NCI-H2196 treated with DMSO at 0.1 percent for 48 hours (cell line): ENCODE data around the gene RYR3.

Experiments
- DNase-seq: peaks from one replicate; lab custom pipeline; 2025; ENCODE audit not compliant: unreplicated experiment; lab: John Stamatoyannopoulos, UW

Gene RYR3

DNA sequence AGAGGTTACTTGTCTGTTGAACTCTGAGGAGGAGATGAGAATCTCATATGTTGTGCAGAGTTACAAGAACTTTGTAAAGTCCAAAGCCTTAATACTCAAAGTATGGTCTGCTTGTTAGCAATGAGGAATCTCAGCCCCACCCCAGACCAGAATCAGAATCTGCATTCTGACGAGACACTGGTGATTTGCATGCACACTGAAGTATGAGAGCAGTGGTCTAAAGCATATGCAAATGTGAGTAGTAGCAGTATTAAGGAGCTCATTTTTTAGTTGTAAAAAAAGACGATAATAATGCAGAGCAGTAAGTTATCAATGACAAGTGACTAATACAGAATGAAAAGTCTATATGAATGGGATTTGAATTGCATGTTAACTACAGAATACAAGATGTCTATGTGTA is 327.7 kb downstream of the RYR3 start:
- DNase-seq: no peak

- no peak for DNase-seq
Observed at GRCh38 chr15:33639051-33639450, 328.3 kb downstream of the RYR3 start.

DNA sequence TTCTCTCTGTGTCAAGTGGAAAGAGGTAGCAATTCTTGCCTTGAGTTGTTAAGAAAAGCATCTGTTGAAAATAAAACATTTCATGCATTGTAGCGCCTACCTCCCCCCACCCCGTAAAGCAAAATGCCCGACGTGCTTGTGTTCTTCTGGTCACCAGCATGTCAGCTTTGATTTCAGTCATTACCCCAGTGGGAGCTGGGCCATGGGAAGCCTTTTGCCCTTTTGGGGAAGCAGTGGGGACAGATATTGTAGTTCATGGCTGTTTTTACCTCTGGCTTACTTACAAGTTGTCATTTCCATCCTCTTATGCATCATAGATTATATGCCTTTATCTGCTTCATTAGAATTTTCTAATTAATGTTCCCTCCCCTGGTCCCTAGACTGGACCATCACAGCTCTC is 328.7 kb downstream of the RYR3 start:
- no peak for DNase-seq

DNA sequence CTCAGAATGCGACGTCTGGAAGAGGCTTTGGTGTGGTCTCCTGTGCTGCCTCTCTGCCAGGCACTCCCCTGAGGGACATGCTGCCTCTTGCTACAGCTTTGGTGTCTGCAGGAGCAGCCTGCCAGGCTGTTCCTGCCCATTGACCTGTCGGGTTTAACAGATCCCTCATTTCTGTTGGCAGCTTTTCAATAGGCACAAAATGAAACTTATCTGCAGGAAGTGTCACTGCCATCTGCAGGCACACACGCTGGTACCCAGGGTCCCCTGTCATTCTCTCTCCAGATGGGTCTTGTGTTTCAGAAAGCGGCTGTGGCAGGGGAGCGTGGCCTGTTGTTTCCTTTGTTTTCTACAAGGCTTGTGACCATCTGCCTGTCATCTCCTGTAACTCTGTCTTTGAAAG is 329.2 kb downstream of the RYR3 start:
- DNase-seq: no peak

GRCh38 chr15:33641069-33641468 is 330.3 kb downstream of the RYR3 start:
- no peak for DNase-seq

- DNase-seq: no peak
Observed at GRCh38 chr15:33644304-33644703, 333.5 kb downstream of the RYR3 start.

DNA sequence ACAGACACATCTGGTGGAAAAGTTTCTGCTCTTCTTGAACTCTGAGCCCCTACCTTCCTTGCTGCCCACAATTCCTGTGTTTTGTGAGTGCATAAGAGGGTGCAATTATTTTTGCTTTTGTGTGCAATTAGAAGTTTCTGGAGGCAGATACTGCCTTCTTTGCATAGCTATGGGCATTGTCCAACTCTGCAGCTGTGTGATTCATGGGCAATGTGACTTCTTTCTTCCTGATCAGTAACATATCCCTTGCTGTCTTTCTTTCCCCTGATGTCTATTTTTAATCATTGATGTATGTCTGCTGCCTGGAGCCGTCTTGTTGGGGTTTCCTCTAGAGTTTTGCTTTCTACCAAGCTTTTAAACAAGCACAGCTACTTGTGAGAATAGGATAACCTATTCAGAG is 336.0 kb downstream of the RYR3 start:
- DNase-seq: no peak

DNA sequence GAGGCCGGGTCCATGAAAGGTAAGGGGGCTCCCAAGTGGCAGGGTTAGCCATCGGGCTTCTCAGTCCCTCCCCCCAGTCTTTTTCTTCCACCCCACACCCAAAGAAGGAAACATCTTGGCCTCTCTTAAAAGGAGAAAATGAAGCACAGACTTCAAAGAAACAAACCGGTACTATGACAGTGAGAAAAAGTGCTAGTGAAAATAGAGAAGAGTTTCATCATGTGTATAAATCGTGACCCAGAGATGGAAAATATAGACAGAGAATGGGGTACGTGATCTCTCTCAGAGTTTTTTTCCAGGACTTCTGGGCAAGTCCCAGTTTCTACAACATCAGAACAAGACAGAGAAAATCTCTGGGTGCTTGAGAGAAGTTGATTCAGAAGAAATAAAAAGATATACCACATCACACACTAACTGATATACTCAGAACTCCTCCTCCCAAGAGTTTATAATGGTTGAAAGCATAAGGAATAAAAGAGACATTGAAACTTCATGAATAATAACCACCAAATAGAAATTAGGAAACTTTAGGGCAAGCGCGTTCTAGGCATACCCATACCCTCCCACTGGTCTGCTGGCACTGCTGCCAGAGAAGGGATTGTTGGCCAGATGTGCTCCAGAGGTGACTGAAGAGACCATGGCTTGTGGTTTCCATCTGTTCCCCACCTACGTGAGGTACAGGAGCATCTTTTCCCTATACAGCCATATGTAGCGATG is 338.6 kb downstream of the RYR3 start:
- DNase-seq: no peak

- DNase-seq: no peak
Observed at GRCh38 chr15:33654860-33655259, 344.1 kb downstream of the RYR3 start.

DNA sequence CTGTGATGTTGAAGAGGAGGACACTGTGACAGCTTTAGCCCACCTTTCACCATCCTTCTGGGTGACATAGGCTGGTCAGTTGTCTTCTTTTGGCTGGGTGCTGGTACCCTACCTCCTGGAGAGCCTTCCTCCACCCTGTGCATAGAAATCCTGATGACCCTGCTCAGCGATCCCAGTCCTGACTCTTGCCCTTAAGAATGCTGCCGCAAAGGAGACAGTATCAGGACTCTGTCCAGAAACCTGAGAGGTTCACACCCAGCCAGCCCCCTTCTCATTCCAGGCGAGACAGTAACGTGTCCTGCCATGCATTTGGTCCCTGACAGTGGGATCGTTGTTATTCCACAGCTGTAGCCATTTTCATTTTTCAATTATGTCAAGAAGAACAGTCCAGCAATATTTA is 344.7 kb downstream of the RYR3 start:
- no peak for DNase-seq

GRCh38 chr15:33656168-33656567 is 345.4 kb downstream of the RYR3 start:
- DNase-seq: no peak

GRCh38 chr15:33660151-33660550 is 349.4 kb downstream of the RYR3 start:
- DNase-seq: no peak

- no peak for DNase-seq
Observed at GRCh38 chr15:33662014-33662413, 351.2 kb downstream of the RYR3 start.

GRCh38 chr15:33664947-33665346 is 354.2 kb downstream of the RYR3 start:
- no peak for DNase-seq

DNA sequence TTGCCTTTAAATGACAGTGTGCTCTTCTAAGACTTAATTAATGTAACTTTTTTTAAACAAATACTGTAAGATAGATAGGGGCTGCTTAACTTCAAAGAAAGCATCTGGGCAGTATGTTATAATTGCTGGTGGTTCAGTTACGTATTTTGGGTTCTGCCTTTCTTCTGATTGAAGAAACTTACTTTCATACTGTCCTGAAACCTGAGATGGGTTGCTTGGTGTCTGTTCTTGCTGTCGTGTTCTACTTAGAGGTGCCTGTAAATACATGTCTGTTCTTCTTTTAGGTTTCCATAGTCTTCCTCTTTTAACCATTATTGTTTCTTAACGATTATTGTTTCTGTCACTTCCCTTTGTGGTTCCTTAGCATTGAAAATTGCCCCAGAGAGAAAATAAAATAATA is 359.8 kb downstream of the RYR3 start:
- DNase-seq: no peak

- no peak for DNase-seq
Observed at GRCh38 chr15:33671456-33671855, 360.7 kb downstream of the RYR3 start.

DNA sequence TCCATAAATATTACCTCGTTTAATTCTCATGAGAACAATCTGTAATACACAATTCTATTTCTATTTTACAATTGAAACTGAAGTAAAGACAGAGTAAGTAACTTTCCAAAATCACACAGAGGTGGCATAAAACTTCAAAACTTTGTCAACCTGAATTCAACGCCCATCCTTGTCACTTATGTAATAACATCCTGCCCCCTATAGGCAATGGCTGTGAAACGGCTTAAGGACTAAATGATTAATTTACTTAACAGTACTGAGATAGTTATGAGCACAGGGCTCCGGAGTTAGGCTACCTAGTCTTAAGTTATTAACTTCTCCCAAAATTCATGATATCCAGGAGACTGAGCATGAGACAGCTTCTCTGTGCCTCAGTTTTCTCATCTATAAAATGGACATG is 364.5 kb downstream of the RYR3 start:
- no peak for DNase-seq

- no peak for DNase-seq
Observed at GRCh38 chr15:33677238-33677830, 366.6 kb downstream of the RYR3 start.

GRCh38 chr15:33678176-33678575 is 367.4 kb downstream of the RYR3 start:
- DNase-seq: no peak

DNA sequence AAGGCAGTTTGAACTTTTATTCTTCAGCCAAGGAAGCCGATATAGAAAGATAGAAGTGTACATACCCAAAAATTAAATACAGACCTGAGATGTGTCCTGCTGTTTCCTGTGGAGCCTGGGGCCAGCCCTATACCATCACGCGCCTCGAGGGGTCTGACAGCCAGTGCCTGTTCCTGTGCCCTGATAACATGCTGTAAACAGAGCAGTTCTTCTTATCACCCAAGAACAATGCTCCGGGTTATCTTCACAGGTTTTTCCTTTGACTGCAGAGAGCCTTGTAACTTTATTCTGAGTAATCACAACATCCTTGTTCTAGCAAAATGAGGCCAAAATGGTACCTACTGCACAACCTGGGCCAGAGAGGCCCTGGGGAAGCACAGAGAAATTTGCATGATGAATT is 367.8 kb downstream of the RYR3 start:
- no peak for DNase-seq

DNA sequence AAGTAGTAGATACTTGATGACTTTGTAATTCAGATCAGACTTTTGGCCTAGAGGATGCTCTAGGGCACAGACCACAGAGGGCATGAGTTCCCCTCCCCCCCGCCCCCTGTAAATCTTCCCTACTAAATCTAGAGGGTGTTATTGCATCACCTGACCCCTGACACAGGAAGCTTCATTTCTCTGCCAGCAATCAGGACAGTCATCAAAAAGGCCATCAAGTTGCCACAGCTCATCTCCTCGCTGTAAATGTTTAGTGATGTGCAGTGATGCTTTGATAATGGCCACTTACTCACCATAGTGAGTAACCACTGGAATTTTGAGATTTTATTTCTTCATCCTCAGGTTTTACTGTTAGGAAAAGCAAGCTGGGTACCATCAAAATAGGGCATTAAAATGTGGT is 368.3 kb downstream of the RYR3 start:
- no peak for DNase-seq

DNA sequence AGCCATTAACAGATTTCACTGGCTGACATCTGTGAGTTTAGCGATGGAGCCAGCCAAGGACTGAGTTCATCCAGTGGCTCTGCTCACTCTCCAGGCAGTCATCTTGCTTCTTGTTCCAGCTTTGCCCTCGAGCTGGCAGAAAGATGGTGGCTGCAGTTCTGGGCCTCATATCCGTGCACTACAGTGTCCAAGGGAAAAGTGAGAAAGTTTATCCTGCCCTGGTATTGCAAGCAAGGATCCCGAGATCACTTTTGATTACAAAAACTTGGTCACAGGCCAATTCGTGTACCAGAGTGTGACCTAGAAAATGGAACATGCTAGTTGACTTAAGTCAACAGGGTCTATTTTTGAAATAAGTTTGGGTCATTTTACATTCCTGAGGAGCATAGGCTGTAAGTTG is 369.6 kb downstream of the RYR3 start:
- DNase-seq: no peak

DNA sequence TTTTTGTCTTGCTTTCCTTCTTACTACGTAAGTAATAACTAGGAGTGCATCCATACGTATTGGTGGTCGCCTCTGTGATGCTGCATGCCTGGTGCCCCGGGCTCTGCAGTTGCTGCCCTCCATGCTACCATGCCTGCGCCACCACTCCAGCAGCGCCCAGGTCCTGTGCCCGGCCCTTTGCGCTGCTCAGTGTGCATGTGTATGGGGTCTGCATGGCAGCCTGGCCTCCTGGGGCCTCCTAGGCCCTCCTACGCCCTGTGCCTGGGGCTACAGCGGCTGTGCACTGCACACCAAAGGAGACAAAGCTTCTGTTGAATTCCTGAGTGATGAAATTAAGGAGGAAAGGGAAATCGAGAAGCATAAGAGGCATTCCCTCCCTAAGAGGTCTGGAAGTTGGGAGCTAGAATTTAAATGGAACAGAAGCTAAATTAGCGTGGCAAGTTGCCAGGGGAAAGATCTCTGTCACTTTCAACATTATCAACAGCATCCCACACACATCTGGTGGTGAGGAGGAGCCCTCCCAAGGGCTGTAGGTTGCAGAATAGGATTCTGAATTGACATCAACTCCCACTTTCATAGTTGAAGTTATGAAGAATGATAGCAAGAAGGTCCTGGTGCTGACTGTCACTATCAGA is 382.5 kb downstream of the RYR3 start:
- DNase-seq: no peak
